Stimulated activated CD4-positive, alpha-beta T cell treated with anti-CD3 and anti-CD28 coated beads, Interleukin-1b, Interleukin-23, amount 100 ng/mL, for 4 hours (primary cell): Measurements from ENCODE around the gene RBM7.

Source experiments
- DNase-seq, 2 donors: peaks; one replicate each; pipeline ENCODE4 v3.0.0-alpha.2; 2020; ENCODE audit warnings: low read depth in 2 of 2

RBM7 gene

GRCh38 chr11:114448749-114449482 is 48.5 kb downstream of the RBM7 start:
- DNase-seq: no peak

GRCh38 chr11:114449845-114450244 is 49.4 kb downstream of the RBM7 start:
- DNase-seq: no peak

GRCh38 chr11:114452399-114452798 is 51.9 kb downstream of the RBM7 start:
- no peak for DNase-seq
